ENCODE data around the gene ZEB1.
"Not testable (repeated sequence)": the region's sequence is repeated elsewhere in the genome, so short reads cannot be mapped to it uniquely, and the experiment has no call there.

The ZEB1 gene

DNA sequence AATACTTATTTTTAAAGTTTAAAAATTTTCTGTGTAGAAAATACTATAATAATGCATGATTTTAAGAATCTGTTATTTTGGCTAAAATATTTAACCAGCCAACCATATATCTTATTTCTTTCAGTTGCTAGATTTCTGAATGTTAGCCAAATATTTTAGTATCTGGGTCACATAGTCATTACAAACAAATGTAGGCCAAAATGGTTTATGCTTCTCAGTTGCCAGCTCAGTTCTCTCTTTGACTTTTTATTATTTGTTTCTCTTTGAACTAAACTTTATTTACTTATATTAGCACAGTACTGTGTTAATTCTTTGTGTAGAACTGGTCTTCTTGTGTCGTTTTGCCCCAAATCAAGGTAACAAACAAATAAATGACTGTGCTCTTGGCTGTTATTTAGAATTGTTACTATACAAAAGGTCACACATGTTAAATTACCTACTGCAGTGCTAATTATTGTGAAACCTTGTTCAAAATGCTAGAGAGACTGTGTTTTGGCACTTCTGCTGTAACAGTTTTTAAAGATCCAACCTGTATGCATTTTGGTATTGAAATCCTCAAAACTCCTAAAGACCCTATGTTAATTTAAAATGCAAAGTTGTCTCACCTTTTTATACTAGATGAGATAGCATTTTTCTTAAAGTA is 39.8 kb downstream of the ZEB1 start:
- ChIA-PET CTCF (no interaction called here), POLR2A (no interaction called here)
- no peak for TF ChIP-seq ZNF596 (tag by site-specific recombination; IDR thresholded peaks at IDR 0.05)
- TF ChIP-seq ZNF133 (tag by site-specific recombination; IDR thresholded peaks at IDR 0.05), result no peak
- TF ChIP-seq ZNF664 (tag by site-specific recombination; IDR thresholded peaks at IDR 0.05), result peak; percentile 69
- Histone ChIP-seq H3K27ac (ENCODE audit: extremely low read depth, low read depth, low read length) (no peak overlapping the region), H3K4me3 (ENCODE audit: low read depth, low read length) (no peak overlapping the region), H3K4me1 (ENCODE audit: control insufficient read depth, insufficient read depth, low read length) (peaks cover 14% of the 10 kb centered on the region), H3K36me3 (ENCODE audit: control insufficient read depth in 2 of 2, insufficient read depth in 1 of 2, low read length in 2 of 2) (no peaks in the 10 kb centered on the region), H3K9me3 (ENCODE audit: control insufficient read depth, insufficient read depth, low read depth, low read length) (no peaks in the 10 kb centered on the region)

DNA sequence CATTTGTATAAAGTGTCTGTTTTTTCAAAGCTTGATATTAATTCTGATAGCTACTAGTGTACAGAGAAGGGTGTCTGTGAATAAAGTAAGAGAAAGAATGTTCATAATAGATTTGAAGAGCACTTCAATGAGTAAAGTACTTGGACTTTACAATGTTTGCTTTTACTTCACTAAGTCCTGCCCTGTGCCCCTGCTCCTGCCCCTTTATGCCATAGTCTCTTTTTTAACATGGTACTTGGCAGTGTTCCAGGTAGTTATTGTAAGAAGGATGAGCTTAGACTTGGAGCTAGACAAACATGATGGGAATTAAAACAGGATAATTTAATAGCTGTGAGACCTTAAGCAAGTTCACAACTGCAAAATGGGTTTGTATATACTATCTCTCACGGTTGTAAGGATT is 41.0 kb downstream of the ZEB1 start:
- no peak overlapping the region for H3K4me3 ChIP-seq (ENCODE audit: low read depth, low read length)
- POLR2A ChIA-PET, result no interaction called here
- H3K36me3 ChIP-seq (ENCODE audit: control insufficient read depth in 2 of 2, insufficient read depth in 1 of 2, low read length in 2 of 2), result no peaks in the 10 kb centered on the region
- no peak overlapping the region for H3K27ac ChIP-seq (ENCODE audit: extremely low read depth, low read depth, low read length)
- H3K9me3 ChIP-seq (ENCODE audit: control insufficient read depth, insufficient read depth, low read depth, low read length), result no peaks in the 10 kb centered on the region
- peaks cover 12% of the 10 kb centered on the region for H3K4me1 ChIP-seq (ENCODE audit: control insufficient read depth, insufficient read depth, low read length)
- TF ChIP-seq ZNF311 (tag by site-specific recombination; IDR thresholded peaks at IDR 0.05; ENCODE audit: borderline replicate concordance) (no peak), ZXDB (tag by site-specific recombination; IDR thresholded peaks at IDR 0.05) (peak; percentile 49; the same call in 1 of the 2 replicates), ZNF768 (tag by site-specific recombination; IDR thresholded peaks at IDR 0.05) (no peak), FEZF1 (tag by site-specific recombination; IDR thresholded peaks at IDR 0.05) (peak; percentile 57)
- TF ChIP-seq, protein P1, sequence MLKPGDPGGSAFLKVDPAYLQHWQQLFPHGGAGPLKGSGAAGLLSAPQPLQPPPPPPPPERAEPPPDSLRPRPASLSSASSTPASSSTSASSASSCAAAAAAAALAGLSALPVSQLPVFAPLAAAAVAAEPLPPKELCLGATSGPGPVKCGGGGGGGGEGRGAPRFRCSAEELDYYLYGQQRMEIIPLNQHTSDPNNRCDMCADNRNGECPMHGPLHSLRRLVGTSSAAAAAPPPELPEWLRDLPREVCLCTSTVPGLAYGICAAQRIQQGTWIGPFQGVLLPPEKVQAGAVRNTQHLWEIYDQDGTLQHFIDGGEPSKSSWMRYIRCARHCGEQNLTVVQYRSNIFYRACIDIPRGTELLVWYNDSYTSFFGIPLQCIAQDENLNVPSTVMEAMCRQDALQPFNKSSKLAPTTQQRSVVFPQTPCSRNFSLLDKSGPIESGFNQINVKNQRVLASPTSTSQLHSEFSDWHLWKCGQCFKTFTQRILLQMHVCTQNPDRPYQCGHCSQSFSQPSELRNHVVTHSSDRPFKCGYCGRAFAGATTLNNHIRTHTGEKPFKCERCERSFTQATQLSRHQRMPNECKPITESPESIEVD (tag by site-specific recombination; IDR thresholded peaks at IDR 0.05), result peak; percentile 58
- CTCF ChIA-PET, result no interaction called here

DNA sequence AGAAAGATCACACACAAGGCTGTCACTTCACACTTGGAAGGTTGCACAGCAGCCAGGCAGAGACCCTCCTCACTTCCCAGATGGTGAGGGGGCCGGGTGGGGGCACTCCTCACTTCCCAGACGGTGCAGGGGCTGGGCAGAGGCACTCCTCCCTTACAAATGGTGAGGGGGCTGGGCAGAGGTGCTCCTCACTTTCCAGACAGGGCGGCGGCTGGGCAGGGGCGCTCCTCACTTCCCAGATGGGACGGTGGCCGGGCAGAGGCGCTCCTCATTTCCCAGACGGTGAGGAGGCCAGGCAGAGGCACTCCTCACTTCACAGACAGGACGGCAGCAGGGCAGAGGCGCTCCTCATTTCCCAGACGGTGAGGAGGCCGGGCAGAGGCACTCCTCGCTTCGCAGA is 42.5 kb downstream of the ZEB1 start:
- H3K4me3 ChIP-seq (ENCODE audit: low read depth, low read length); POLR2A ChIA-PET; CTCF ChIA-PET; H3K9me3 ChIP-seq (ENCODE audit: control insufficient read depth, insufficient read depth, low read depth, low read length); H3K36me3 ChIP-seq (ENCODE audit: control insufficient read depth in 2 of 2, insufficient read depth in 1 of 2, low read length in 2 of 2); H3K27ac ChIP-seq (ENCODE audit: extremely low read depth, low read depth, low read length): not testable (repeated sequence)
- peaks cover 10% of the 10 kb centered on the region for H3K4me1 ChIP-seq (ENCODE audit: control insufficient read depth, insufficient read depth, low read length)

DNA sequence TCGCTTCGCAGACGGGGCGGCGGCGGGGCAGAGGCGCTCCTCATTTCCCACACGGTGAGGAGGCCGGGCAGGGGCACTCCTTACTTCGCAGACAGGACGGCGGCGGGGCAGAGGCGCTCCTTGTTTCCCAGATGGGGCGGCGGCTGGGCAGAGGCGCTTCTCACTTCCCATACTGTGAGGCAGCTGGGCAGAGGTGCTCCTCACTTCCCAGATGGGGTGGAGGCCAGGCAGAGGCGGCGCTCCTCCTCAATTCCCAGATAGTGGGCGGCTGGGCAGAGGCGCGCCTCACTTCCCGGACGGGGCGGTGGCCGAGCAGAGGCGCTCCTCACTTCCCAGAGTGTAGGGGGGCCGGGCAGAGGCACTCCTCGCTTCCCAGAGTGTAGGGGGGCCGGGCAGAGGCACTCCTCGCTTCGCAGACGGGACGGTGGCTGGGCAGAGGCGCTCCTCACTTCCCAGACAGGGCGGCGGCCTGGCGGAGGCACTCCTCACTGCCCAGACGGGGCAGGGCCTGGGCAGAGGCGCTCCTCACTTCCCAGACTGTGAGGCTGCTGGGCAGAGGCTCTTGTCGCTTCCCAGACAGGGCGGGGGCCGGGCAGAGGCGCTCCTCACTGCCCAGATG is 43.1 kb downstream of the ZEB1 start:
- Histone ChIP-seq H3K4me3 (ENCODE audit: low read depth, low read length) (no peak overlapping the region), H3K27ac (ENCODE audit: extremely low read depth, low read depth, low read length) (no peak overlapping the region), H3K4me1 (ENCODE audit: control insufficient read depth, insufficient read depth, low read length) (peaks cover 10% of the 10 kb centered on the region), H3K36me3 (ENCODE audit: control insufficient read depth in 2 of 2, insufficient read depth in 1 of 2, low read length in 2 of 2) (no peaks in the 10 kb centered on the region), H3K9me3 (ENCODE audit: control insufficient read depth, insufficient read depth, low read depth, low read length) (no peaks in the 10 kb centered on the region)
- POLR2A ChIA-PET, result no interaction called here
- CTCF ChIA-PET, result no interaction called here
- TF ChIP-seq ZBTB7A (tag by site-specific recombination; IDR thresholded peaks at IDR 0.05; ENCODE audit: low read depth) (no peak), ZNF747 (tag by site-specific recombination; IDR thresholded peaks at IDR 0.05) (no peak), ZNF114 (tag by site-specific recombination; IDR thresholded peaks at IDR 0.05) (no peak), ZNF658 (tag by site-specific recombination; IDR thresholded peaks at IDR 0.05) (no peak), ZIC2 (tag by site-specific recombination; IDR thresholded peaks at IDR 0.05) (no peak), ZNF394 (tag by site-specific recombination; IDR thresholded peaks at IDR 0.05; ENCODE audit: borderline replicate concordance) (no peak), ZNF121 (tag by site-specific recombination; IDR thresholded peaks at IDR 0.05) (no peak)
- TF ChIP-seq, protein P2, sequence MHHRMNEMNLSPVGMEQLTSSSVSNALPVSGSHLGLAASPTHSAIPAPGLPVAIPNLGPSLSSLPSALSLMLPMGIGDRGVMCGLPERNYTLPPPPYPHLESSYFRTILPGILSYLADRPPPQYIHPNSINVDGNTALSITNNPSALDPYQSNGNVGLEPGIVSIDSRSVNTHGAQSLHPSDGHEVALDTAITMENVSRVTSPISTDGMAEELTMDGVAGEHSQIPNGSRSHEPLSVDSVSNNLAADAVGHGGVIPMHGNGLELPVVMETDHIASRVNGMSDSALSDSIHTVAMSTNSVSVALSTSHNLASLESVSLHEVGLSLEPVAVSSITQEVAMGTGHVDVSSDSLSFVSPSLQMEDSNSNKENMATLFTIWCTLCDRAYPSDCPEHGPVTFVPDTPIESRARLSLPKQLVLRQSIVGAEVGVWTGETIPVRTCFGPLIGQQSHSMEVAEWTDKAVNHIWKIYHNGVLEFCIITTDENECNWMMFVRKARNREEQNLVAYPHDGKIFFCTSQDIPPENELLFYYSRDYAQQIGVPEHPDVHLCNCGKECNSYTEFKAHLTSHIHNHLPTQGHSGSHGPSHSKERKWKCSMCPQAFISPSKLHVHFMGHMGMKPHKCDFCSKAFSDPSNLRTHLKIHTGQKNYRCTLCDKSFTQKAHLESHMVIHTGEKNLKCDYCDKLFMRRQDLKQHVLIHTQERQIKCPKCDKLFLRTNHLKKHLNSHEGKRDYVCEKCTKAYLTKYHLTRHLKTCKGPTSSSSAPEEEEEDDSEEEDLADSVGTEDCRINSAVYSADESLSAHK (tag by site-specific recombination; IDR thresholded peaks at IDR 0.05), result no peak
- TF ChIP-seq, protein P3, sequence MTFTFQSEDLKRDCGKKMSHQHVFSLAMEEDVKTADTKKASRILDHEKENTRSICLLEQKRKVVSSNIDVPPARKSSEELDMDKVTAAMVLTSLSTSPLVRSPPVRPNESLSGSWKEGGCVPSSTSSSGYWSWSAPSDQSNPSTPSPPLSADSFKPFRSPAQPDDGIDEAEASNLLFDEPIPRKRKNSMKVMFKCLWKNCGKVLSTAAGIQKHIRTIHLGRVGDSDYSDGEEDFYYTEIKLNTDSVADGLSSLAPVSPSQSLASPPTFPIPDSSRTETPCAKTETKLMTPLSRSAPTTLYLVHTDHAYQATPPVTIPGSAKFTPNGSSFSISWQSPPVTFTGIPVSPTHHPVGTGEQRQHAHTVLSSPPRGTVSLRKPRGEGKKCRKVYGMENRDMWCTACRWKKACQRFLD (tag by site-specific recombination; IDR thresholded peaks at IDR 0.05), result no peak
- TF ChIP-seq, protein P4, sequence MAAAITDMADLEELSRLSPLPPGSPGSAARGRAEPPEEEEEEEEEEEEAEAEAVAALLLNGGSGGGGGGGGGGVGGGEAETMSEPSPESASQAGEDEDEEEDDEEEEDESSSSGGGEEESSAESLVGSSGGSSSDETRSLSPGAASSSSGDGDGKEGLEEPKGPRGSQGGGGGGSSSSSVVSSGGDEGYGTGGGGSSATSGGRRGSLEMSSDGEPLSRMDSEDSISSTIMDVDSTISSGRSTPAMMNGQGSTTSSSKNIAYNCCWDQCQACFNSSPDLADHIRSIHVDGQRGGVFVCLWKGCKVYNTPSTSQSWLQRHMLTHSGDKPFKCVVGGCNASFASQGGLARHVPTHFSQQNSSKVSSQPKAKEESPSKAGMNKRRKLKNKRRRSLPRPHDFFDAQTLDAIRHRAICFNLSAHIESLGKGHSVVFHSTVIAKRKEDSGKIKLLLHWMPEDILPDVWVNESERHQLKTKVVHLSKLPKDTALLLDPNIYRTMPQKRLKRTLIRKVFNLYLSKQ (tag by site-specific recombination; IDR thresholded peaks at IDR 0.05; ENCODE audit: borderline replicate concordance), result no peak
- TF ChIP-seq, protein P5, sequence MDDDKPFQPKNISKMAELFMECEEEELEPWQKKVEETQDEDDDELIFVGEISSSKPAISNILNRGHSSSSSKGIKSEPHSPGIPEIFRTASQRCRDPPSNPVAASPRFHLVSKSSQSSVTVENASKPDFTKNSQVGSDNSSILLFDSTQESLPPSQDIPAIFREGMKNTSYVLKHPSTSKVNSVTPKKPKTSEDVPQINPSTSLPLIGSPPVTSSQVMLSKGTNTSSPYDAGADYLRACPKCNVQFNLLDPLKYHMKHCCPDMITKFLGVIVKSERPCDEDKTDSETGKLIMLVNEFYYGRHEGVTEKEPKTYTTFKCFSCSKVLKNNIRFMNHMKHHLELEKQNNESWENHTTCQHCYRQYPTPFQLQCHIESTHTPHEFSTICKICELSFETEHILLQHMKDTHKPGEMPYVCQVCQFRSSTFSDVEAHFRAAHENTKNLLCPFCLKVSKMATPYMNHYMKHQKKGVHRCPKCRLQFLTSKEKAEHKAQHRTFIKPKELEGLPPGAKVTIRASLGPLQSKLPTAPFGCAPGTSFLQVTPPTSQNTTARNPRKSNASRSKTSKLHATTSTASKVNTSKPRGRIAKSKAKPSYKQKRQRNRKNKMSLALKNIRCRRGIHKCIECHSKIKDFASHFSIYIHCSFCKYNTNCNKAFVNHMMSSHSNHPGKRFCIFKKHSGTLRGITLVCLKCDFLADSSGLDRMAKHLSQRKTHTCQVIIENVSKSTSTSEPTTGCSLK (tag by site-specific recombination; IDR thresholded peaks at IDR 0.05), result no peak

Measured in HEK293 (cell line).